Astrocyte (in vitro differentiated cells and primary cell): ENCODE measurements around the gene TMEM120B. TPM values are rescaled to one million over a fixed set of nuclear protein-coding genes. Genes with fewer than 3 reads are reported as not detected.
"Not testable (repeated sequence)": the region's sequence is repeated elsewhere in the genome, so short reads cannot be mapped to it uniquely, and the experiment has no call there.

Source experiments
- DNase-seq: peaks from one replicate; pipeline ENCODE4 v3.0.0-alpha.2; 2010; ENCODE audit warnings: low read depth
- FAIRE-seq: peaks from 2 replicates; lab custom pipeline; 2011; peaks lifted over from hg19 to GRCh38; lab: Jason Lieb, UNC
- H2AFZ ChIP-seq: 2 replicates; pipeline ENCODE4 v1.6.0; 2012; ENCODE audit warnings: low read depth, low read length, inconsistent platforms
- H3K27ac ChIP-seq: 2 replicates; pipeline ENCODE4 v1.5.1; 2011; ENCODE audit warnings: low read depth, low read length, inconsistent platforms
- H3K27me3 ChIP-seq: 2 replicates; pipeline ENCODE4 v1.6.0; 2011; ENCODE audit warnings: low read length, inconsistent platforms; ENCODE audit not compliant: insufficient read depth
- H3K36me3 ChIP-seq: 2 replicates; pipeline ENCODE4 v1.5.1; 2011; ENCODE audit warnings: low read length, inconsistent platforms; ENCODE audit not compliant: insufficient read depth
- H3K4me1 ChIP-seq: 2 replicates; pipeline ENCODE4 v1.5.1; 2011; ENCODE audit warnings: low read length, inconsistent platforms; ENCODE audit not compliant: insufficient read depth
- H3K4me2 ChIP-seq: 2 replicates; pipeline ENCODE4 v1.6.0; 2012; ENCODE audit warnings: low read length, inconsistent platforms
- H3K4me3 ChIP-seq: 2 replicates; pipeline ENCODE4 v1.5.1; 2011; ENCODE audit warnings: low read depth, mild to moderate bottlenecking, low read length, inconsistent platforms; ENCODE audit not compliant: insufficient read depth
- H3K79me2 ChIP-seq: 2 replicates; pipeline ENCODE4 v1.6.0; 2012; ENCODE audit warnings: mild to moderate bottlenecking, low read length, inconsistent platforms; ENCODE audit not compliant: insufficient read depth
- H3K9ac ChIP-seq: 2 replicates; pipeline ENCODE4 v1.6.0; 2012; ENCODE audit warnings: mild to moderate bottlenecking, low read length, inconsistent platforms
- H3K9me3 ChIP-seq: 2 replicates; pipeline ENCODE4 v1.5.1; 2012; ENCODE audit warnings: low read depth, mild to moderate bottlenecking, low read length, inconsistent platforms; ENCODE audit not compliant: insufficient read depth
- H4K20me1 ChIP-seq: 2 replicates; pipeline ENCODE4 v1.6.0; 2012; ENCODE audit warnings: low read length, inconsistent platforms; ENCODE audit not compliant: insufficient read depth
- H3K27ac Mint-ChIP-seq: one replicate; pipeline ENCODE4 v1.8.0; 2021; ENCODE audit warnings: mild to moderate bottlenecking, mixed read lengths; ENCODE audit not compliant: unreplicated experiment
- H3K27me3 Mint-ChIP-seq: one replicate; pipeline ENCODE4 v1.8.0; 2021; ENCODE audit warnings: low read depth, mixed read lengths; ENCODE audit not compliant: unreplicated experiment
- H3K36me3 Mint-ChIP-seq: one replicate; pipeline ENCODE4 v1.8.0; 2021; ENCODE audit warnings: low read depth, mixed read lengths; ENCODE audit not compliant: unreplicated experiment
- H3K4me1 Mint-ChIP-seq: one replicate; pipeline ENCODE4 v1.8.0; 2021; ENCODE audit warnings: low read depth, mixed read lengths; ENCODE audit not compliant: unreplicated experiment
- H3K4me3 Mint-ChIP-seq: one replicate; pipeline ENCODE4 v1.8.0; 2021; ENCODE audit warnings: mild to moderate bottlenecking, moderate library complexity, mixed read lengths; ENCODE audit not compliant: unreplicated experiment
- H3K9me3 Mint-ChIP-seq: one replicate; pipeline ENCODE4 v1.8.0; 2021; ENCODE audit warnings: mild to moderate bottlenecking, mixed read lengths; ENCODE audit not compliant: unreplicated experiment
- EZH2 ChIP-seq: IDR thresholded peaks from 2 replicates; pipeline ENCODE4 v1.6.1; 2012; ENCODE audit warnings: mild to moderate bottlenecking, low read length, inconsistent platforms; ENCODE audit not compliant: insufficient read depth
- total RNA-seq: library from RNA; stranded (reverse); gene quantifications from 2 replicates; pipeline ENCODE4 v1.2.1, GENCODE V29; 2021
- TF ChIP-seq, protein P1 (sequence below): IDR thresholded peaks from 2 replicates; pipeline ENCODE4 v1.5.1; 2011; ENCODE audit warnings: low read depth, mild to moderate bottlenecking, inconsistent platforms, low read length, moderate library complexity; ENCODE audit not compliant: insufficient read depth

Gene TMEM120B
- total RNA-seq, 1 donor from 2014 or later, result 36.0 TPM

DNA sequence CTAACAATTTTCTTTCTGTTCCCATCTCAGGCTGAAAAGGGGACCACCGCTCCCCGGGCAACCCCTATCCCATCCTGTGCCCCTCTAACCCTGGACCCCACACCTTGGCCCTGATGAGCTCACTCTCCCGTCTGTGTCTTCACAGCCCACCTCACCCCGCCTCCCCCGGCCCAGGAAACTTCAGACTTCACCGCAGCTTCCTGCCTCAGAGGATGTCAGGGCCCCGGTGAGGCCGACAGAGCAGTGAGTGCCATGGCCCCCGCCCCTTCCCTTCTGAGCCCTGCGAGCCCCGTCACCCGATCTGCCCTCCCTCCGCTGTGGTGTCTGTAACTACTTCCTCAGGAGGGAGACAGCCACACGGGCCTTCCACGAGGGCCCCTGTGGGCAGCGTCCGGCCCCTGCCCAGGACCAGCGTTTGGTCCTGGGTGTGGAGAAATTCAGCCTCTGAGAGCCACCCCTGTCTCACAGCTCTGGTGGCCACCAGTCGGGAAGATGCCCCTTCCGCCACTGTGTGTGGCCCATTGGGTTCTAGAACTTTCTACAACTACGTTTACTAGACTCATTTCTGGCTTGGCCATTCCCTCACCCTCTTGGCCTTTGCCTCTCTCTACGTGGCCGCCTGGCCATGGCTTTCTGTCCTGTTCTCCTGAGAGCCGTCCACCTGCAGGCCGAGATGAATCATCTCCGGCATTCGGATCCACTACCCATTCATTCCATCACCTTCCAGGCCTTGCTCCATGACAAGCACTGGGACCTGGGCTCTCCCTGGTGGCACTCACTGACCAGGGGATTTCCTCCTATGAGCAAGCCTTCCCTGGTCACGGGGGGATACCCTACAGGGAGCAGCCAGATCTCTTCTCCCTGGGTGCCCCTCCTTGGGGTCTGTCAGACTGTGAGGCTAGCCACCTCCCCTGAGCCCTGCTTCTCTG lies 77.5 kb downstream of the TMEM120B start:
- H4K20me1 ChIP-seq, result peaks cover 15% of the 10 kb centered on the region
- no peak for FAIRE-seq
- H3K27ac ChIP-seq, result no peak overlapping the region
- H3K9ac ChIP-seq, result no peak overlapping the region
- H3K79me2 ChIP-seq, result peaks cover 2% of the 10 kb centered on the region
- H3K4me3 Mint-ChIP-seq, result no peak overlapping the region
- H3K9me3 ChIP-seq, result no peaks in the 10 kb centered on the region
- peaks cover 22% of the 10 kb centered on the region for H3K4me1 Mint-ChIP-seq
- no peak overlapping the region for H3K4me3 ChIP-seq
- TF ChIP-seq, protein P1, sequence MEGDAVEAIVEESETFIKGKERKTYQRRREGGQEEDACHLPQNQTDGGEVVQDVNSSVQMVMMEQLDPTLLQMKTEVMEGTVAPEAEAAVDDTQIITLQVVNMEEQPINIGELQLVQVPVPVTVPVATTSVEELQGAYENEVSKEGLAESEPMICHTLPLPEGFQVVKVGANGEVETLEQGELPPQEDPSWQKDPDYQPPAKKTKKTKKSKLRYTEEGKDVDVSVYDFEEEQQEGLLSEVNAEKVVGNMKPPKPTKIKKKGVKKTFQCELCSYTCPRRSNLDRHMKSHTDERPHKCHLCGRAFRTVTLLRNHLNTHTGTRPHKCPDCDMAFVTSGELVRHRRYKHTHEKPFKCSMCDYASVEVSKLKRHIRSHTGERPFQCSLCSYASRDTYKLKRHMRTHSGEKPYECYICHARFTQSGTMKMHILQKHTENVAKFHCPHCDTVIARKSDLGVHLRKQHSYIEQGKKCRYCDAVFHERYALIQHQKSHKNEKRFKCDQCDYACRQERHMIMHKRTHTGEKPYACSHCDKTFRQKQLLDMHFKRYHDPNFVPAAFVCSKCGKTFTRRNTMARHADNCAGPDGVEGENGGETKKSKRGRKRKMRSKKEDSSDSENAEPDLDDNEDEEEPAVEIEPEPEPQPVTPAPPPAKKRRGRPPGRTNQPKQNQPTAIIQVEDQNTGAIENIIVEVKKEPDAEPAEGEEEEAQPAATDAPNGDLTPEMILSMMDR, result no peak
- no peak for TF ChIP-seq EZH2
- peaks cover 2% of the 10 kb centered on the region for H3K36me3 Mint-ChIP-seq
- DNase-seq, result no peak
- H2AFZ ChIP-seq, result no peak overlapping the region
- no peak overlapping the region for H3K27ac Mint-ChIP-seq
- H3K4me2 ChIP-seq, result no peak overlapping the region
- H3K27me3 ChIP-seq, result no peaks in the 10 kb centered on the region
- H3K4me1 ChIP-seq, result peaks cover 35% of the 10 kb centered on the region
- H3K9me3 Mint-ChIP-seq, result no peaks in the 10 kb centered on the region
- H3K27me3 Mint-ChIP-seq, result no peaks in the 10 kb centered on the region
- H3K36me3 ChIP-seq, result no peaks in the 10 kb centered on the region

DNA sequence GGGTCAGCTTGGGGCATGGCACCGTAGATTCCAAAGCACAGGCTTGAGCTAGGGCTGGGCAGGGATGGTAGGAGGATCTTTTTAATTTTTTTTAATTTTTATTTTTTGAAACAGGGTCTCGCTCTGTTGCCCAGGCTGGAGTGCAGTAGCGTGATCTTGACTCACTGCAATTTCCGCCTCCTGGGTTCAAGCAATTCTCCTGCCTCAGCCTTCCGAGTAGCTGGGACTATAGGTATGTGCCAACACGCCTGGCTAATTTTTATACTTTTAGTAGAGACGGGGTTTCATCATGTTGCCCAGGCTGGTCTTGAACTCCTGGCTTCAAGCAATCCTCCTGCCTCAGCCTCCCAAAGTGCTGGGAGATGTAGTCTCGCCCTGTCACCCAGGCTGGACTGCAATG lies 78.2 kb downstream of the TMEM120B start:
- not testable (repeated sequence) for H3K4me3 Mint-ChIP-seq, H3K36me3 Mint-ChIP-seq

DNA sequence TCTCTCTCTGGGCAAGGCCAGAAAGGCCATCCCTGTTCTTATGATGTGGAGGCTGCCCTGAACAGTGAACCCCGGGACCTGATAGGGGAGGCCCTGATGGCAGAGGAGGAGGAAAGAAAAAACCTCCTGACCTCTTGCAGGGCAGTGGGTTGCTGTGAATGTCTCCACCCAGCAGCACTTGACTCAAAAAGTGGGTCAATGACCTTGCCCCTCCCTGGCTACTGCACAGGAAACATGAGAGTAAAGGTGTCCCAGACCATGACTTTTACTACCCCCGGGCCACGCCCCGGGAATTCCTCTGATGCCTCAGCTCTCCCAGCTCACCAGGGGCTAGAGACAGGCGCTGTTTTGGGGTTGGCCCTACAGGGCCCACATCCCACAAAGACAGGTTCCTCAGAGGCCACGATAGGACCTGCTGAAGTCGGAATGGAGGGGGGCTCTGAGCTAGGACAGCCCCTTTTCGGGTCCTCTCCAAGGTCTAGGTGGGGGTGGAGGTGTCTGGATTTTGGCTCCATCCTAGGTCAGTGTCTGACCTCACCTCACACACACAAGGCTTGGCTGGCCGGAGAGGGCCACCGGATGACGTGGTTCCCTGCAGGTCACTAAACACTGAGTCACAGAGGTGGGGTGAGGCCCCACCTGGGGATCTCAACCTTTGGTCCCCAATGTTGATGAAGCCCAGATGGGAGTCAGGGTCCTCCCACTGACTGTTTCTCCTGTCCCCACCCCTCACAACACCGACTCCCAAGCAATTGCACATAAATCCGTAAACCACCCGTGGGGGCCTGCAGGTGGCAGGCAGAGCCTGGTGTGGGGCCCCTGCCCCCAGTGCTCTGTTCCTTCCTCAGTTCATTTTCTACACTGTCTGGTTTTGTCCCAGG lies 79.4 kb downstream of the TMEM120B start:
- FAIRE-seq (no peak), DNase-seq (no peak)
- TF ChIP-seq EZH2, result no peak
- TF ChIP-seq, protein P1, result no peak
- H4K20me1 ChIP-seq, result peaks cover 20% of the 10 kb centered on the region
- Mint-ChIP-seq H3K27ac (peak overlapping the region; percentile 86), H3K36me3 (peaks cover 2% of the 10 kb centered on the region), H3K4me1 (peaks cover 30% of the 10 kb centered on the region), H3K4me3 (peak overlapping the region; percentile 89), H3K27me3 (no peaks in the 10 kb centered on the region), H3K9me3 (no peaks in the 10 kb centered on the region)
- no peaks in the 10 kb centered on the region for H3K9me3 ChIP-seq
- no peak overlapping the region for H3K4me3 ChIP-seq
- peaks cover 37% of the 10 kb centered on the region for H3K4me1 ChIP-seq
- no peak overlapping the region for H3K27ac ChIP-seq
- no peaks in the 10 kb centered on the region for H3K27me3 ChIP-seq
- peaks cover 18% of the 10 kb centered on the region for H3K79me2 ChIP-seq
- H2AFZ ChIP-seq, result no peak overlapping the region
- H3K36me3 ChIP-seq, result no peaks in the 10 kb centered on the region
- no peak overlapping the region for H3K4me2 ChIP-seq
- no peak overlapping the region for H3K9ac ChIP-seq

More for the DNA sequence above, 78.2 kb downstream of the TMEM120B start:
- H3K27ac ChIP-seq, H2AFZ ChIP-seq, H3K27me3 Mint-ChIP-seq, H3K9ac ChIP-seq, H3K36me3 ChIP-seq, FAIRE-seq, H3K27me3 ChIP-seq, H3K4me3 ChIP-seq, H3K9me3 Mint-ChIP-seq, DNase-seq, H3K9me3 ChIP-seq, H3K4me2 ChIP-seq, H3K79me2 ChIP-seq: not testable (repeated sequence)
- Mint-ChIP-seq H3K4me1 (peaks cover 25% of the 10 kb centered on the region), H3K27ac (peak overlapping the region; percentile 26)
- Histone ChIP-seq H4K20me1 (peaks cover 21% of the 10 kb centered on the region), H3K4me1 (peaks cover 35% of the 10 kb centered on the region)
